H9 (cell line): Measurements from ENCODE around the gene LIMS2. TPM values are rescaled to one million over a fixed set of nuclear protein-coding genes. Genes with fewer than 3 reads are reported as not detected.
A peak's percentile ranks its signal among the peaks of the same experiment; 100 is the strongest.

Source experiments
- DNase-seq: peaks from one replicate; pipeline ENCODE4 v3.0.0-alpha.2; 2017
- H2AFZ ChIP-seq: one replicate; pipeline ENCODE4 v1.6.1; 2013; ENCODE audit warnings: mild to moderate bottlenecking, low read length, control low read depth, moderate library complexity
- H2AK5ac ChIP-seq: 2 replicates; pipeline ENCODE4 v1.6.1; 2013; ENCODE audit warnings: low read length, control low read depth, mixed read lengths; ENCODE audit not compliant: insufficient read length
- H2BK120ac ChIP-seq: one replicate; pipeline ENCODE4 v1.6.1; 2013; ENCODE audit warnings: low read depth, mild to moderate bottlenecking, low read length, control low read depth, inconsistent platforms; ENCODE audit not compliant: poor library complexity, severe bottlenecking
- H2BK12ac ChIP-seq: 2 replicates; pipeline ENCODE4 v1.6.1; 2013; ENCODE audit warnings: low read length, control low read depth, mixed read lengths, low read depth; ENCODE audit not compliant: insufficient read length
- H2BK15ac ChIP-seq: 2 replicates; pipeline ENCODE4 v1.6.1; 2013; ENCODE audit warnings: low read depth, low read length, control low read depth
- H2BK20ac ChIP-seq: one replicate; pipeline ENCODE4 v1.6.1; 2013; ENCODE audit warnings: low read depth, mild to moderate bottlenecking, low read length, control low read depth, inconsistent platforms; ENCODE audit not compliant: poor library complexity, severe bottlenecking
- H2BK5ac ChIP-seq: 2 replicates; pipeline ENCODE4 v1.6.1; 2013; ENCODE audit warnings: low read length, control low read depth, mixed read lengths; ENCODE audit not compliant: insufficient read length
- H3K14ac ChIP-seq: 2 replicates; pipeline ENCODE4 v1.6.1; 2013; ENCODE audit warnings: low read length, control low read depth; ENCODE audit not compliant: insufficient read depth
- H3K18ac ChIP-seq: 2 replicates; pipeline ENCODE4 v1.6.1; 2013; ENCODE audit warnings: low read depth, mild to moderate bottlenecking, mixed read lengths, low read length, control low read depth; ENCODE audit not compliant: insufficient read length
- H3K23ac ChIP-seq: 2 replicates; pipeline ENCODE4 v1.6.1; 2013; ENCODE audit warnings: low read length, control low read depth, mixed read lengths, low read depth; ENCODE audit not compliant: insufficient read length
- H3K23me2 ChIP-seq: 2 replicates; pipeline ENCODE4 v1.6.1; 2013; ENCODE audit warnings: low read depth, mild to moderate bottlenecking, mixed read lengths, low read length, control low read depth; ENCODE audit not compliant: insufficient read length, poor library complexity, severe bottlenecking
- H3K27ac ChIP-seq: 2 replicates; pipeline ENCODE4 v1.5.1; 2013; ENCODE audit warnings: low read length, control low read depth, mixed read lengths, low read depth; ENCODE audit not compliant: insufficient read length
- H3K27me3 ChIP-seq: 2 replicates; pipeline ENCODE4 v1.6.1; 2013; ENCODE audit warnings: low read length, control low read depth, inconsistent platforms; ENCODE audit not compliant: insufficient read depth
- H3K4ac ChIP-seq: 2 replicates; pipeline ENCODE4 v1.6.1; 2013; ENCODE audit warnings: low read depth, mild to moderate bottlenecking, control low read depth, inconsistent platforms, low read length, moderate library complexity
- H3K4me1 ChIP-seq: 2 replicates; pipeline ENCODE4 v1.6.1; 2013; ENCODE audit warnings: low read length, control low read depth, inconsistent platforms; ENCODE audit not compliant: insufficient read depth
- H3K4me2 ChIP-seq: 2 replicates; pipeline ENCODE4 v1.6.1; 2013; ENCODE audit warnings: low read length, control low read depth, mixed read lengths; ENCODE audit not compliant: insufficient read length, insufficient read depth
- H3K56ac ChIP-seq: 2 replicates; pipeline ENCODE4 v1.6.1; 2013; ENCODE audit warnings: low read depth, mild to moderate bottlenecking, mixed read lengths, low read length, control low read depth; ENCODE audit not compliant: insufficient read length
- H3K79me1 ChIP-seq: 2 replicates; pipeline ENCODE4 v1.6.1; 2013; ENCODE audit warnings: low read depth, mild to moderate bottlenecking, moderate library complexity, low read length, control low read depth, inconsistent platforms; ENCODE audit not compliant: insufficient read depth, poor library complexity, severe bottlenecking
- H3K79me2 ChIP-seq: 2 replicates; pipeline ENCODE4 v1.6.1; 2013; ENCODE audit warnings: low read length, control low read depth, inconsistent platforms; ENCODE audit not compliant: insufficient read depth
- H3K9ac ChIP-seq: 2 replicates; pipeline ENCODE4 v1.6.1; 2013; ENCODE audit warnings: low read length, control low read depth, mixed read lengths; ENCODE audit not compliant: insufficient read length; ENCODE audit errors: extremely low read depth
- H3K9me3 ChIP-seq: one replicate; pipeline ENCODE4 v1.6.1; 2013; ENCODE audit warnings: low read depth, low read length, inconsistent platforms; ENCODE audit not compliant: control insufficient read depth
- H3T11ph ChIP-seq: one replicate; pipeline ENCODE4 v1.6.1; 2013; ENCODE audit warnings: mild to moderate bottlenecking, low read length, control low read depth, inconsistent platforms
- H4K20me1 ChIP-seq: one replicate; pipeline ENCODE4 v1.6.1; 2013; ENCODE audit not compliant: control insufficient read depth, insufficient read length, insufficient read depth
- H4K5ac ChIP-seq: 2 replicates; pipeline ENCODE4 v1.6.1; 2013; ENCODE audit warnings: low read depth, mild to moderate bottlenecking, mixed read lengths, low read length, control low read depth; ENCODE audit not compliant: insufficient read length
- H4K8ac ChIP-seq: replicated peaks from 2 replicates; pipeline ENCODE4 v1.6.1; 2013; ENCODE audit warnings: low read length, control low read depth, mixed read lengths, low read depth; ENCODE audit not compliant: insufficient read length
- H4K91ac ChIP-seq: 2 replicates; pipeline ENCODE4 v1.6.1; 2013; ENCODE audit warnings: low read depth, mild to moderate bottlenecking, moderate library complexity, mixed read lengths, low read length, control low read depth; ENCODE audit not compliant: insufficient read length
- H3K27ac Mint-ChIP-seq, 3 experiments: 2 replicates in 2 of 3; 3 replicates in 1 of 3; pipeline ENCODE4 v1.8.0; 2020 to 2021; ENCODE audit warnings: mixed read lengths in 3 of 3, mild to moderate bottlenecking in 1 of 3, moderate library complexity in 1 of 3
- H3K27me3 Mint-ChIP-seq: 2 replicates; pipeline ENCODE4 v1.8.0; 2021; ENCODE audit warnings: low read depth, mild to moderate bottlenecking, moderate library complexity, mixed read lengths
- H3K36me3 Mint-ChIP-seq, 3 experiments: 2 replicates in 2 of 3; 3 replicates in 1 of 3; pipeline ENCODE4 v1.8.0; 2020 to 2021; ENCODE audit warnings: low read depth in 3 of 3, mixed read lengths in 3 of 3; ENCODE audit not compliant: insufficient read depth in 1 of 3
- H3K4me1 Mint-ChIP-seq, 2 experiments: 2 replicates each; pipeline ENCODE4 v1.8.0; 2020; ENCODE audit warnings: mixed read lengths in 2 of 2
- H3K4me3 Mint-ChIP-seq, 2 experiments: 2 replicates in 1 of 2; 3 replicates in 1 of 2; pipeline ENCODE4 v1.8.0; 2020 to 2021; ENCODE audit warnings: mild to moderate bottlenecking in 2 of 2, mixed read lengths in 2 of 2, moderate library complexity in 1 of 2
- H3K9me3 Mint-ChIP-seq, 2 experiments: 2 replicates in 1 of 2; 3 replicates in 1 of 2; pipeline ENCODE4 v1.8.0; 2020; ENCODE audit warnings: mild to moderate bottlenecking in 2 of 2, mixed read lengths in 2 of 2, moderate library complexity in 1 of 2
- CTCF ChIP-seq: fragments of 200-600 bp; sonication (generic); conservative IDR thresholded peaks from 3 replicates; pipeline ENCODE4 v1.8.0; 2021; ENCODE audit warnings: antibody characterized with exemption, mild to moderate bottlenecking
- whole genome bisulfite sequencing: extraction: QIAGEN DNeasy Blood & Tissue Kit; methylation state at CpG from one replicate; pipeline ENCODE4 v1.1.7; 2013; ENCODE audit warnings: missing lambda C conversion rate, low lambda C conversion rate, mixed read lengths; ENCODE audit not compliant: insufficient read length; ENCODE audit errors: extremely low coverage; 5-methylcytosine and 5-hydroxymethylcytosine counted together
- total RNA-seq: library from RNA; stranded (reverse); gene quantifications from 2 replicates; pipeline ENCODE4 v1.2.1, GENCODE V29; 2021

LIMS2 gene
- total RNA-seq, 1 experiment from 2014 or later = 5.9 TPM

- H4K91ac ChIP-seq = no peak overlapping the region
- no peaks in the 10 kb centered on the region for H3K27me3 ChIP-seq
- H3K27ac ChIP-seq = no peak overlapping the region
Observed at GRCh38 chr2:127655209-127656073, 19.9 kb downstream of the LIMS2 start.

More at GRCh38 chr2:127655209-127656073, 19.9 kb downstream of the LIMS2 start:
- Histone ChIP-seq H3K4me1 (no peaks in the 10 kb centered on the region), H2BK15ac (no peak overlapping the region), H2BK120ac (no peak overlapping the region), H3K4ac (no peak overlapping the region), H3K9me3 (no peaks in the 10 kb centered on the region), H3K9ac (no peak overlapping the region), H3T11ph (no peak overlapping the region), H4K8ac (no peak overlapping the region), H3K56ac (no peak overlapping the region), H2AFZ (no peak overlapping the region), H4K20me1 (no peaks in the 10 kb centered on the region), H3K23me2 (no peaks in the 10 kb centered on the region), H2AK5ac (no peak overlapping the region), H3K14ac (no peak overlapping the region), H3K23ac (no peak overlapping the region), H2BK20ac (no peak overlapping the region), H3K18ac (no peak overlapping the region), H3K79me2 (no peaks in the 10 kb centered on the region), H2BK12ac (no peak overlapping the region), H4K5ac (no peak overlapping the region), H3K4me2 (no peak overlapping the region), H3K79me1 (no peaks in the 10 kb centered on the region), H2BK5ac (no peak overlapping the region)
- no peak overlapping the region for H3K4me3 Mint-ChIP-seq
- no CpG with 5 or more reads among the region's 16 CpGs for WGBS
- DNase-seq = no peak
- no peaks in the 10 kb centered on the region; a peak in 3 of 7 replicates for H3K36me3 Mint-ChIP-seq
- H3K4me1 Mint-ChIP-seq = peaks cover 9 to 18% of the 10 kb centered on the region in 2 experiments
- no peak for TF ChIP-seq CTCF
- H3K27me3 Mint-ChIP-seq = peaks cover 6% of the 10 kb centered on the region
- peak overlapping the region in 1 of 3 experiments; percentile 31; a peak in 1 of 7 replicates for H3K27ac Mint-ChIP-seq
- H3K9me3 Mint-ChIP-seq = no peaks in the 10 kb centered on the region
